ENCODE data around the gene MT1HL1.

MT1HL1 gene

GRCh38 chr1:236997361-236997760 is 6.9 kb downstream of the MT1HL1 start:
- no peak overlapping the region for H3K4me3 ChIP-seq (ENCODE audit: low read length)
- DNase-seq: no peak
- no peaks in the 10 kb centered on the region for H3K9me2 ChIP-seq (replicated peaks; ENCODE audit: insufficient read depth, low read length)
- no peaks in the 10 kb centered on the region for H3K79me2 ChIP-seq (ENCODE audit: low read length)
- no peak overlapping the region for H3K4me2 ChIP-seq (ENCODE audit: low read depth, low read length)
- no peak overlapping the region for H3K9ac ChIP-seq (ENCODE audit: low read length)
- H3K36me3 ChIP-seq (replicated peaks; ENCODE audit: insufficient read depth, low read length): no peaks in the 10 kb centered on the region
- no peaks in the 10 kb centered on the region for H4K20me1 ChIP-seq (ENCODE audit: insufficient read depth, low read length)
- no peak overlapping the region for H2AFZ ChIP-seq (ENCODE audit: low read length)
- TF ChIP-seq EZH2 (optimal IDR thresholded peaks at IDR 0.05; ENCODE audit: low read depth, low read length) (no peak), EZH2phosphoT487 (IDR thresholded peaks at IDR 0.05; ENCODE audit: low read length) (no peak), CTCF (IDR thresholded peaks at IDR 0.05; ENCODE audit: low read length) (no peak)
- H3K27me3 ChIP-seq (replicated peaks; ENCODE audit: insufficient read depth, low read length): no peaks in the 10 kb centered on the region
- no peaks in the 10 kb centered on the region for H3K9me3 ChIP-seq (replicated peaks; ENCODE audit: insufficient read depth, low read length)
- H3K4me1 ChIP-seq (ENCODE audit: low read length): no peaks in the 10 kb centered on the region
- no peak overlapping the region for H3K27ac ChIP-seq (ENCODE audit: low read length)
- no peaks in the 10 kb centered on the region for H3F3A ChIP-seq (ENCODE audit: insufficient read depth, low read length)

GRCh38 chr1:236994450-236994849 is 9.8 kb downstream of the MT1HL1 start:
- Histone ChIP-seq H3K4me1 (ENCODE audit: low read length) (no peaks in the 10 kb centered on the region), H3K9ac (ENCODE audit: low read length) (no peak overlapping the region), H3K36me3 (replicated peaks; ENCODE audit: insufficient read depth, low read length) (no peaks in the 10 kb centered on the region), H3F3A (ENCODE audit: insufficient read depth, low read length) (no peaks in the 10 kb centered on the region), H3K27me3 (replicated peaks; ENCODE audit: insufficient read depth, low read length) (no peaks in the 10 kb centered on the region), H2AFZ (ENCODE audit: low read length) (no peak overlapping the region), H3K79me2 (ENCODE audit: low read length) (no peaks in the 10 kb centered on the region), H3K27ac (ENCODE audit: low read length) (no peak overlapping the region), H3K9me3 (replicated peaks; ENCODE audit: insufficient read depth, low read length) (no peaks in the 10 kb centered on the region), H3K4me3 (ENCODE audit: low read length) (no peak overlapping the region), H4K20me1 (ENCODE audit: insufficient read depth, low read length) (no peaks in the 10 kb centered on the region), H3K4me2 (ENCODE audit: low read depth, low read length) (no peak overlapping the region), H3K9me2 (replicated peaks; ENCODE audit: insufficient read depth, low read length) (no peaks in the 10 kb centered on the region)
- TF ChIP-seq CTCF (IDR thresholded peaks at IDR 0.05; ENCODE audit: low read length): no peak
- TF ChIP-seq EZH2phosphoT487 (IDR thresholded peaks at IDR 0.05; ENCODE audit: low read length): no peak
- TF ChIP-seq EZH2 (optimal IDR thresholded peaks at IDR 0.05; ENCODE audit: low read depth, low read length): no peak
- no peak for DNase-seq

GRCh38 chr1:236992449-236992848 is 11.8 kb downstream of the MT1HL1 start:
- no peak for TF ChIP-seq EZH2 (optimal IDR thresholded peaks at IDR 0.05; ENCODE audit: low read depth, low read length)
- no peak for TF ChIP-seq EZH2phosphoT487 (IDR thresholded peaks at IDR 0.05; ENCODE audit: low read length)
- TF ChIP-seq CTCF (IDR thresholded peaks at IDR 0.05; ENCODE audit: low read length): no peak
- DNase-seq: no peak

More at GRCh38 chr1:236992449-236992848, 11.8 kb downstream of the MT1HL1 start:
- Histone ChIP-seq H3K27me3 (replicated peaks; ENCODE audit: insufficient read depth, low read length) (no peaks in the 10 kb centered on the region), H3K4me3 (ENCODE audit: low read length) (no peak overlapping the region), H3K9ac (ENCODE audit: low read length) (no peak overlapping the region), H4K20me1 (ENCODE audit: insufficient read depth, low read length) (no peaks in the 10 kb centered on the region), H3K27ac (ENCODE audit: low read length) (no peak overlapping the region), H3K79me2 (ENCODE audit: low read length) (no peaks in the 10 kb centered on the region), H2AFZ (ENCODE audit: low read length) (no peak overlapping the region), H3F3A (ENCODE audit: insufficient read depth, low read length) (no peaks in the 10 kb centered on the region), H3K4me1 (ENCODE audit: low read length) (no peaks in the 10 kb centered on the region), H3K9me2 (replicated peaks; ENCODE audit: insufficient read depth, low read length) (no peaks in the 10 kb centered on the region), H3K36me3 (replicated peaks; ENCODE audit: insufficient read depth, low read length) (no peaks in the 10 kb centered on the region; the same call in 1 of the 2 replicates), H3K9me3 (replicated peaks; ENCODE audit: insufficient read depth, low read length) (no peaks in the 10 kb centered on the region), H3K4me2 (ENCODE audit: low read depth, low read length) (no peak overlapping the region)

All from MM.1S (cell line).